GM12878 (cell line): ENCODE results near the gene SCD5. TPM values are rescaled to one million over a fixed set of nuclear protein-coding genes. Genes with fewer than 3 reads are reported as not detected.

Experiments
- ATAC-seq: fragments of 200-7000 bp; cut with Tn5 transposase; 3 replicates; pipeline ENCODE4 v1.9.1; 2020; ENCODE audit warnings: mild to moderate bottlenecking, moderate library complexity
- BruUV-seq: library from RNA; stranded (reverse); fragments of 400-500 nt; replicated peaks from 2 replicates; lab custom pipeline; 2021; lab: Mats Ljungman, UMichigan
- CTCF ChIA-PET: fragments of 300-600 bp; sonication (Branson Sonifier 250); formaldehyde crosslinking; extraction: SDS; loops from one replicate; lab custom pipeline; 2021; ENCODE audit warnings: inconsistent platforms; lab: Yijun Ruan, JAX
- POLR2A ChIA-PET: fragments of 350-600 bp; formaldehyde crosslinking; extraction: SDS; loops from one replicate; lab custom pipeline; 2021; ENCODE audit warnings: inconsistent platforms; lab: Charles Lee
- RAD21 ChIA-PET: fragments of 300-600 bp; sonication (Branson Sonifier 250); formaldehyde crosslinking; loops from one replicate; lab custom pipeline; 2023; ENCODE audit warnings: antibody characterized with exemption; ENCODE audit not compliant: unreplicated experiment; lab: Charles Lee
- SMC1A ChIA-PET: fragments of 300-600 bp; sonication (Branson Sonifier 250); formaldehyde crosslinking; loops from one replicate; lab custom pipeline; 2023; ENCODE audit not compliant: unreplicated experiment, uncharacterized antibody; lab: Charles Lee
- DNase-seq: peaks from one replicate; pipeline ENCODE4 v3.0.0-alpha.2; 2011; ENCODE audit warnings: low read depth, low spot score
- FAIRE-seq: peaks from 3 replicates; lab custom pipeline; 2011; peaks lifted over from hg19 to GRCh38; lab: Jason Lieb, UNC
- H2AFZ ChIP-seq: 2 replicates; pipeline ENCODE4 v1.6.0; 2011; ENCODE audit warnings: low read depth, low read length, control low read depth; ENCODE audit not compliant: control insufficient read depth
- H3K27ac ChIP-seq: 2 replicates; pipeline ENCODE4 v1.5.1; 2011; ENCODE audit warnings: control low read depth; ENCODE audit not compliant: control insufficient read depth, insufficient read depth
- H3K27me3 ChIP-seq, 2 experiments: replicated peaks in 1 of 2; 2 replicates each; pipeline versions ENCODE4 v1.6.0 to v1.6.1; 2011; ENCODE audit warnings: low read length in 1 of 2; ENCODE audit not compliant: control insufficient read depth in 2 of 2, insufficient read depth in 2 of 2
- H3K36me3 ChIP-seq, 2 experiments: 2 replicates each; pipeline ENCODE4 v1.5.1; 2011; ENCODE audit warnings: low read length in 1 of 2; ENCODE audit not compliant: control insufficient read depth in 2 of 2, insufficient read depth in 2 of 2
- H3K4me1 ChIP-seq: 2 replicates; pipeline ENCODE4 v1.6.1; 2011; ENCODE audit warnings: mild to moderate bottlenecking, low read length, moderate library complexity, mixed read lengths; ENCODE audit not compliant: control insufficient read depth, insufficient read depth
- H3K4me2 ChIP-seq: 2 replicates; pipeline ENCODE4 v1.6.0; 2011; ENCODE audit warnings: control low read depth; ENCODE audit not compliant: control insufficient read depth, insufficient read depth
- H3K4me3 ChIP-seq: fragments of 200-600 bp; sonication (generic); 2 replicates; pipeline ENCODE4 v1.5.1; 2016
- H3K79me2 ChIP-seq: 2 replicates; pipeline ENCODE4 v1.6.0; 2011; ENCODE audit warnings: low read length; ENCODE audit not compliant: control insufficient read depth, insufficient read depth
- H3K9ac ChIP-seq: 2 replicates; pipeline ENCODE4 v1.8.0; 2011; ENCODE audit warnings: low read length, control low read depth, mixed read lengths; ENCODE audit not compliant: control insufficient read depth, insufficient read depth
- H3K9me3 ChIP-seq: replicated peaks from 3 replicates; pipeline ENCODE4 v1.5.1; 2011; ENCODE audit warnings: mild to moderate bottlenecking, low read length; ENCODE audit not compliant: control insufficient read depth, insufficient read depth
- H4K20me1 ChIP-seq: 2 replicates; pipeline ENCODE4 v1.6.0; 2011; ENCODE audit not compliant: control insufficient read depth, insufficient read depth
- CBX5 ChIP-seq: sonication (generic); IDR thresholded peaks from 2 replicates; pipeline ENCODE4 v1.6.1; 2016; ENCODE audit warnings: low read depth, moderate library complexity, mild to moderate bottlenecking, inconsistent platforms
- KLF5 ChIP-seq: fragments of 450-650 bp; IDR thresholded peaks from 2 replicates; pipeline ENCODE4 v1.6.1; 2014; ENCODE audit warnings: mild to moderate bottlenecking; ENCODE audit not compliant: partially characterized antibody
- WGBS: methylation state at CpG from one replicate; pipeline ENCODE4 v1.1.6; 2016; ENCODE audit warnings: low lambda C conversion rate; ENCODE audit not compliant: insufficient replicate concordance, insufficient coverage; ENCODE audit errors: missing lambda C conversion rate; 5-methylcytosine and 5-hydroxymethylcytosine counted together
- in situ Hi-C: fragments of 300-500 bp; cut with MboI; formaldehyde crosslinking; loops from 9 replicates; pipeline ENCODE4 v1.14.3; 2018; ENCODE audit warnings: mixed read lengths
- intact Hi-C: fragments of 100-400 bp; cut with micrococcal nuclease; formaldehyde crosslinking; loops from one replicate; pipeline ENCODE4 v1.14.2; 2022; ENCODE audit not compliant: unreplicated experiment
- polyA plus RNA-seq, 11 experiments: library from polyadenylated mRNA; depleted of rRNA in 4 of 11; unstranded in 6 of 11; stranded (reverse) in 5 of 11; fragments of >200 nt; fragmentation: Nextera tagmentation in 4 of 11; fragmentation: Illumina TruSeq in 1 of 11; extraction: Ambion mirVana in 4 of 11; extraction: Trizol in 1 of 11; gene quantifications; 1 replicate in 1 of 11; 2 replicates in 10 of 11; pipeline versions ENCODE4 v1.2.1 to v1.2.3, GENCODE V29; 2011 to 2016; ENCODE audit warnings: inconsistent platforms in 2 of 11, missing spikeins in 2 of 11, low read depth in 1 of 11
- total RNA-seq, 4 experiments: library from RNA; depleted of rRNA in 3 of 4; stranded (reverse); fragments of >200 nt in 3 of 4; fragmentation: Illumina TruSeq in 1 of 4; extraction: Trizol in 1 of 4; gene quantifications; 2 replicates each; pipeline versions ENCODE4 v1.2.1 to v1.2.3, GENCODE V29; 2013 to 2021
- TF ChIP-seq, protein P1 (sequence below): fragments of 150-350 bp; IDR thresholded peaks from 2 replicates; pipeline ENCODE4 v1.6.1; 2016; ENCODE audit warnings: low read depth, low read length

The SCD5 gene
- total and polyA plus RNA-seq, 10 of the 15 experiments (the other 5 are each of a cell fraction or from before 2014, with no cell fraction given), result 2.4 to 15.0 (median 4.2) TPM

DNA sequence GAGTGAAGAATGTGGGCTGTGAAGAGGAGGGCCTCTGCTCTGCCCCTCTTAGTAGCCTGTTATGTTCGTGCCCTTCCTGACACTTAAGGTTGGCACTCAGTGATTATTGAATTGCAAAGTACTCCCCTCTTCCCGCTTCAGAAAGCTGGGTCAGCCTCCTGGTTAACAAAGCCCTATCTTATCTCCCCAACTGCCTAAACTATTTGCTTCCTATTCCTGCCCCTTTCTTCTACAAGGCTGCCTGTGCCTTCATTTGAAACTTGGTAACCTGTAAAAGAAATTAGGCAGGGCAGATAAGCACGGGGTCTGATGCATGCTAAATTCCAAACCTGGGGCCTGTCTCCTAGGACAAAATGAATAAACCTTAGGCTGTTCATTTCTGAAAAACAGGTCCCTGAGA is 213.7 kb downstream of the SCD5 start:
- WGBS, result 2% methylated on average over 3 of the region's 3 CpGs
- Histone ChIP-seq H3K79me2 (no peaks in the 10 kb centered on the region), H3K9ac (no peak overlapping the region), H2AFZ (no peak overlapping the region), H3K4me3 (no peak overlapping the region), H4K20me1 (no peaks in the 10 kb centered on the region), H3K27me3 (peaks cover 2 to 3% of the 10 kb centered on the region in 2 experiments; a peak in 1 of 4 replicates), H3K36me3 (no peaks in the 10 kb centered on the region), H3K27ac (no peak overlapping the region), H3K4me2 (no peak overlapping the region), H3K9me3 (no peaks in the 10 kb centered on the region), H3K4me1 (no peaks in the 10 kb centered on the region)
- RAD21 ChIA-PET, result no interaction called here
- no peak for DNase-seq
- FAIRE-seq, result no peak
- intact Hi-C loops, result no loop called here
- CTCF ChIA-PET, result no interaction called here
- in situ Hi-C loops, result no loop called here
- POLR2A ChIA-PET, result no interaction called here
- TF ChIP-seq KLF5 (no peak), CBX5 (no peak)
- TF ChIP-seq, protein P1, sequence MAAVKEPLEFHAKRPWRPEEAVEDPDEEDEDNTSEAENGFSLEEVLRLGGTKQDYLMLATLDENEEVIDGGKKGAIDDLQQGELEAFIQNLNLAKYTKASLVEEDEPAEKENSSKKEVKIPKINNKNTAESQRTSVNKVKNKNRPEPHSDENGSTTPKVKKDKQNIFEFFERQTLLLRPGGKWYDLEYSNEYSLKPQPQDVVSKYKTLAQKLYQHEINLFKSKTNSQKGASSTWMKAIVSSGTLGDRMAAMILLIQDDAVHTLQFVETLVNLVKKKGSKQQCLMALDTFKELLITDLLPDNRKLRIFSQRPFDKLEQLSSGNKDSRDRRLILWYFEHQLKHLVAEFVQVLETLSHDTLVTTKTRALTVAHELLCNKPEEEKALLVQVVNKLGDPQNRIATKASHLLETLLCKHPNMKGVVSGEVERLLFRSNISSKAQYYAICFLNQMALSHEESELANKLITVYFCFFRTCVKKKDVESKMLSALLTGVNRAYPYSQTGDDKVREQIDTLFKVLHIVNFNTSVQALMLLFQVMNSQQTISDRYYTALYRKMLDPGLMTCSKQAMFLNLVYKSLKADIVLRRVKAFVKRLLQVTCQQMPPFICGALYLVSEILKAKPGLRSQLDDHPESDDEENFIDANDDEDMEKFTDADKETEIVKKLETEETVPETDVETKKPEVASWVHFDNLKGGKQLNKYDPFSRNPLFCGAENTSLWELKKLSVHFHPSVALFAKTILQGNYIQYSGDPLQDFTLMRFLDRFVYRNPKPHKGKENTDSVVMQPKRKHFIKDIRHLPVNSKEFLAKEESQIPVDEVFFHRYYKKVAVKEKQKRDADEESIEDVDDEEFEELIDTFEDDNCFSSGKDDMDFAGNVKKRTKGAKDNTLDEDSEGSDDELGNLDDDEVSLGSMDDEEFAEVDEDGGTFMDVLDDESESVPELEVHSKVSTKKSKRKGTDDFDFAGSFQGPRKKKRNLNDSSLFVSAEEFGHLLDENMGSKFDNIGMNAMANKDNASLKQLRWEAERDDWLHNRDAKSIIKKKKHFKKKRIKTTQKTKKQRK, result no peak
- BruUV-seq, result no TSS peak
- SMC1A ChIA-PET, result no interaction called here
- no peak for ATAC-seq
